BJ (cell line): ENCODE measurements around the gene ERVFRD-1. TPM values are rescaled to one million over a fixed set of nuclear protein-coding genes. Genes with fewer than 3 reads are reported as not detected.

Experiments used
- CTCF ChIA-PET: fragments of 350-600 bp; formaldehyde crosslinking; extraction: SDS; loops from one replicate; lab custom pipeline; 2021; ENCODE audit warnings: antibody characterized with exemption, inconsistent platforms; lab: Yijun Ruan, JAX
- POLR2A ChIA-PET: fragments of 300-600 bp; sonication (Branson Sonifier 250); formaldehyde crosslinking; extraction: SDS; loops from one replicate; lab custom pipeline; 2021; ENCODE audit warnings: antibody characterized with exemption; lab: Charles Lee
- DNase-seq: peaks from one replicate; pipeline ENCODE4 v3.0.0-alpha.2; 2011; ENCODE audit warnings: low read depth
- H3K27me3 ChIP-seq: 2 replicates; pipeline ENCODE4 v1.6.0; 2011; ENCODE audit warnings: low read length; ENCODE audit not compliant: control insufficient read depth, insufficient read depth
- H3K36me3 ChIP-seq: 2 replicates; pipeline ENCODE4 v1.5.1; 2011; ENCODE audit warnings: low read length; ENCODE audit not compliant: control insufficient read depth, insufficient read depth
- H3K4me3 ChIP-seq: 2 replicates; pipeline ENCODE4 v1.5.1; 2011; ENCODE audit warnings: low read depth, mild to moderate bottlenecking, control low read depth, low read length
- CTCF ChIP-seq: IDR thresholded peaks from 2 replicates; pipeline ENCODE4 v1.5.1; 2011; ENCODE audit warnings: low read depth, mild to moderate bottlenecking, control low read depth, inconsistent platforms, low read length, moderate library complexity; ENCODE audit not compliant: insufficient read depth
- polyA plus RNA-seq: library from polyadenylated mRNA; depleted of rRNA; stranded (reverse); fragments of >200 nt; gene quantifications from 2 replicates; pipeline ENCODE4 v1.2.3, GENCODE V29; 2011

Gene ERVFRD-1
- polyA plus RNA-seq, 1 experiment, result not detected

GRCh38 chr6:11062715-11063114 is 48.8 kb downstream of the ERVFRD-1 start:
- ChIA-PET CTCF (interaction anchor here (1.3 to 6.5 kb wide), 3 partner anchors 8 to 112 kb away, joined by 7 to 41 read pairs (median 8); no protein-coding TSS in a partner anchor), POLR2A (no interaction called here)

GRCh38 chr6:11062083-11062482 is 49.4 kb downstream of the ERVFRD-1 start:
- Histone ChIP-seq H3K36me3 (no peaks in the 10 kb centered on the region), H3K27me3 (no peaks in the 10 kb centered on the region), H3K4me3 (no peak overlapping the region)
- no peak for TF ChIP-seq CTCF
- POLR2A ChIA-PET, result no interaction called here
- no peak for DNase-seq
- CTCF ChIA-PET, result interaction anchor here (1.8 to 6.5 kb wide), 2 partner anchors 8 to 111 kb away, joined by 7 to 41 read pairs; no protein-coding TSS in a partner anchor

More at GRCh38 chr6:11062715-11063114, 48.8 kb downstream of the ERVFRD-1 start:
- no peaks in the 10 kb centered on the region for H3K36me3 ChIP-seq
- no peak for TF ChIP-seq CTCF
- H3K27me3 ChIP-seq, result no peaks in the 10 kb centered on the region
- no peak overlapping the region for H3K4me3 ChIP-seq
- DNase-seq, result no peak

GRCh38 chr6:11058406-11058805 is 53.1 kb downstream of the ERVFRD-1 start:
- DNase-seq, result no peak
- ChIA-PET POLR2A (no interaction called here), CTCF (interaction anchor here (0.6 to 4.9 kb wide), 4 partner anchors 9 to 107 kb away, joined by 3 to 16 read pairs (median 4); no protein-coding TSS in a partner anchor)

GRCh38 chr6:11056871-11057270 is 54.7 kb downstream of the ERVFRD-1 start:
- no peak for DNase-seq
- ChIA-PET CTCF (interaction anchor here (0.5 to 4.9 kb wide), 8 partner anchors 8 to 1242 kb away, joined by 3 to 16 read pairs (median 4); partner anchors contain the start of gene ELOVL2), POLR2A (interaction anchor here (0.5 kb wide), 1 partner anchor 41 kb away, joined by 3 read pairs; no protein-coding TSS in a partner anchor)
- Histone ChIP-seq H3K27me3 (no peaks in the 10 kb centered on the region), H3K4me3 (no peak overlapping the region), H3K36me3 (no peaks in the 10 kb centered on the region)
- no peak for TF ChIP-seq CTCF

More at GRCh38 chr6:11058406-11058805, 53.1 kb downstream of the ERVFRD-1 start:
- no peaks in the 10 kb centered on the region for H3K27me3 ChIP-seq
- TF ChIP-seq CTCF, result no peak
- H3K36me3 ChIP-seq, result no peaks in the 10 kb centered on the region
- H3K4me3 ChIP-seq, result no peak overlapping the region

GRCh38 chr6:11055127-11055627 is 56.3 kb downstream of the ERVFRD-1 start:
- Histone ChIP-seq H3K36me3 (no peaks in the 10 kb centered on the region), H3K4me3 (no peak overlapping the region), H3K27me3 (no peaks in the 10 kb centered on the region)
- DNase-seq, result no peak
- ChIA-PET POLR2A (interaction anchor here (0.9 kb wide), 1 partner anchor 57 kb away, joined by 6 read pairs; no protein-coding TSS in a partner anchor), CTCF (interaction anchor here (0.8 to 3.1 kb wide), 7 partner anchors 11 to 332 kb away, joined by 3 to 12 read pairs (median 3); partner anchors contain the start of genes ELOVL2 and TMEM14C)
- TF ChIP-seq CTCF, result no peak
